Tibial nerve (tissue), 4 donors: ENCODE data around the gene ZC3H8.

Experiments used
- EP300 ChIP-seq, 2 donors: sonication (generic); formaldehyde crosslinking; IDR thresholded peaks; one replicate each; pipeline ENCODE4 v1.6.1; 2017; ENCODE audit warnings: antibody characterized with exemption in 2 of 2, mild to moderate bottlenecking in 1 of 2
- POLR2A ChIP-seq, 2 donors: fragments of 450-650 bp; IDR thresholded peaks; one replicate each; pipeline ENCODE4 v1.6.1; 2017; ENCODE audit warnings: antibody characterized with exemption in 2 of 2, mild to moderate bottlenecking in 2 of 2, moderate library complexity in 2 of 2
- TF ChIP-seq, protein P1 (sequence below), 5 experiments: fragments of 200-600 bp in 3 of 5; fragments of 450-650 bp in 2 of 5; sonication (generic) in 3 of 5; IDR thresholded peaks; one replicate each; pipeline ENCODE4 v1.5.1; 2016 to 2019; ENCODE audit warnings: antibody characterized with exemption in 5 of 5, mild to moderate bottlenecking in 3 of 5, moderate library complexity in 2 of 5

DNA sequence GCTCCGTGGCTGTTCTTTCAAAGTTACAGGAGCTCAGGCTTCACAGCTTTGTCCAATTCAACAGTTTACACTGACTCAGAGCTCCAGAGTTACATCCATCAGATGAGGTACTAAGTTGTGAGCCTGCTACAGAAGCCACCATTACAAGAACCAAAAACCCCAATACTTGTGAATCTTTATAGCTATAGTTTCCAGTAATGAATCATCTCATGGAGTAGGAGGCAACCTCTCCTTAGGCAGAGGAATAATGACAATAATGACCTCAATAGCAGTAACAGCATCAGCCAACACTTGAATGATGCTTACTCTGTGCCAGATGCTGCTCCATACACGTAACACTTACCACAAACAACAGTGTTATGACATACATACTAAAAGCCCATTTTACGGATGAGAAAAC lies 3.6 kb downstream of the ZC3H8 start:
- TF ChIP-seq POLR2A (IDR thresholded peaks at IDR 0.05) (no peak), EP300 (IDR thresholded peaks at IDR 0.05) (no peak)
- TF ChIP-seq, protein P1, sequence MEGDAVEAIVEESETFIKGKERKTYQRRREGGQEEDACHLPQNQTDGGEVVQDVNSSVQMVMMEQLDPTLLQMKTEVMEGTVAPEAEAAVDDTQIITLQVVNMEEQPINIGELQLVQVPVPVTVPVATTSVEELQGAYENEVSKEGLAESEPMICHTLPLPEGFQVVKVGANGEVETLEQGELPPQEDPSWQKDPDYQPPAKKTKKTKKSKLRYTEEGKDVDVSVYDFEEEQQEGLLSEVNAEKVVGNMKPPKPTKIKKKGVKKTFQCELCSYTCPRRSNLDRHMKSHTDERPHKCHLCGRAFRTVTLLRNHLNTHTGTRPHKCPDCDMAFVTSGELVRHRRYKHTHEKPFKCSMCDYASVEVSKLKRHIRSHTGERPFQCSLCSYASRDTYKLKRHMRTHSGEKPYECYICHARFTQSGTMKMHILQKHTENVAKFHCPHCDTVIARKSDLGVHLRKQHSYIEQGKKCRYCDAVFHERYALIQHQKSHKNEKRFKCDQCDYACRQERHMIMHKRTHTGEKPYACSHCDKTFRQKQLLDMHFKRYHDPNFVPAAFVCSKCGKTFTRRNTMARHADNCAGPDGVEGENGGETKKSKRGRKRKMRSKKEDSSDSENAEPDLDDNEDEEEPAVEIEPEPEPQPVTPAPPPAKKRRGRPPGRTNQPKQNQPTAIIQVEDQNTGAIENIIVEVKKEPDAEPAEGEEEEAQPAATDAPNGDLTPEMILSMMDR (IDR thresholded peaks at IDR 0.05): no peak
